Immature natural killer cell (primary cell): Measurements from ENCODE around the gene ZNF653. TPM values are rescaled to one million over a fixed set of nuclear protein-coding genes. Genes with fewer than 3 reads are reported as not detected.

Experiments
- DNase-seq, 3 donors: peaks; one replicate each; pipeline ENCODE4 v3.0.0; 2022; ENCODE audit warnings: mixed read lengths in 1 of 3
- H3K27ac Mint-ChIP-seq, 6 donors: one replicate each; pipeline ENCODE4 v1.8.0; 2020; ENCODE audit warnings: mixed read lengths in 6 of 6, mild to moderate bottlenecking in 5 of 6, inconsistent platforms in 4 of 6, moderate library complexity in 3 of 6
- H3K27me3 Mint-ChIP-seq, 3 donors: one replicate each; pipeline ENCODE4 v1.8.0; 2020 to 2021; ENCODE audit warnings: low read depth in 3 of 3, mild to moderate bottlenecking in 3 of 3, mixed read lengths in 3 of 3, moderate library complexity in 3 of 3, inconsistent platforms in 1 of 3
- H3K36me3 Mint-ChIP-seq, 3 donors: one replicate each; pipeline ENCODE4 v1.8.0; 2020; ENCODE audit warnings: mixed read lengths in 3 of 3, inconsistent platforms in 2 of 3, mild to moderate bottlenecking in 2 of 3
- H3K4me1 Mint-ChIP-seq, 2 donors: one replicate each; pipeline ENCODE4 v1.8.0; 2020; ENCODE audit warnings: inconsistent platforms in 2 of 2, mild to moderate bottlenecking in 2 of 2, mixed read lengths in 2 of 2, moderate library complexity in 1 of 2
- H3K4me3 Mint-ChIP-seq, 5 donors: one replicate each; pipeline ENCODE4 v1.8.0; 2020; ENCODE audit warnings: mild to moderate bottlenecking in 5 of 5, mixed read lengths in 5 of 5, inconsistent platforms in 3 of 5, moderate library complexity in 3 of 5
- H3K9me3 Mint-ChIP-seq, 6 donors: one replicate each; pipeline ENCODE4 v1.8.0; 2020; ENCODE audit warnings: mild to moderate bottlenecking in 6 of 6, mixed read lengths in 6 of 6, inconsistent platforms in 4 of 6, moderate library complexity in 3 of 6
- polyA plus RNA-seq, 3 donors: library from polyadenylated mRNA; unstranded; fragments of 300-500 nt; fragmentation: Illumina TruSeq; gene quantifications; one replicate each; pipeline ENCODE4 v1.2.3, GENCODE V29; 2021

ZNF653 gene
- polyA plus RNA-seq, 3 donors from 2014 or later: 0.78 to 3.3 (median 1.1) TPM

DNA sequence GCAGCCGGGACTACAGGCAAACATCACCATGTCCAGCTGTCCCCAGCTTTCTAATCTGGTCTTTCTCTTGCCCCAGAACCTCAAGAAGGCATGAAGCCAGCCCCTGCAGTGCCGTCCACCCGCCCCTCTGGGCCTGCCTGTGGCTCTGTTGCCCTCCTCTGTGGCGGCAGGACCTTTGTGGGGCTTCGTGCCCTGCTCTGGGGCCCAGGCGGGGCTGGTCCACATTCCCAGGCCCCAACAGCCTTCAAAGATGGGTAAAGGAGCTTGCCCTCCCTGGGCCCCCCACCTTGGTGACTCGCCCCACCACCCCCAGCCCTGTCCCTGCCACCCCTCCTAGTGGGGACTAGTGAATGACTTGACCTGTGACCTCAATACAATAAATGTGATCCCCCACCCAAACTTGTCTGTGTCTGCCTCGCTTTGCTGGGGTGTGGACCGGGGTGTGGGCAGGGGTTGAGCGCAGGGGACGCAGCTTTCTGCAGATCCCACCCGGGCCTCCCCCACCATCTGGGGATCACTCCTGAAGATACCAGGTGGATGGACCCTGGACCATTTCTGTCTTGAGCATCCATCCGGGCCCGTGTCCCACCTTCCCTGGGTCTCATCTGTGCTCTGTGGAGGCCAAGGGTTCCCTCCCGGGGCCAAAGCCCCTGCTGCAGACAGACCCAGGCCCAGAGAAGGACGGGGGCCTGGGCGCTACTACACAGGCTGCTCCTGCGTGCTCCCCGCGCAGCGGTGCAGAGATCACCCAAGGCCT is 54.9 kb downstream of the ZNF653 start:
- Mint-ChIP-seq H3K4me1 (no peaks in the 10 kb centered on the region), H3K36me3 (no peaks in the 10 kb centered on the region), H3K9me3 (no peaks in the 10 kb centered on the region), H3K4me3 (no peak overlapping the region), H3K27ac (no peak overlapping the region), H3K27me3 (peaks cover 0 to 4% (median 1%) of the 10 kb centered on the region in 3 donors)
- DNase-seq: no peak

DNA sequence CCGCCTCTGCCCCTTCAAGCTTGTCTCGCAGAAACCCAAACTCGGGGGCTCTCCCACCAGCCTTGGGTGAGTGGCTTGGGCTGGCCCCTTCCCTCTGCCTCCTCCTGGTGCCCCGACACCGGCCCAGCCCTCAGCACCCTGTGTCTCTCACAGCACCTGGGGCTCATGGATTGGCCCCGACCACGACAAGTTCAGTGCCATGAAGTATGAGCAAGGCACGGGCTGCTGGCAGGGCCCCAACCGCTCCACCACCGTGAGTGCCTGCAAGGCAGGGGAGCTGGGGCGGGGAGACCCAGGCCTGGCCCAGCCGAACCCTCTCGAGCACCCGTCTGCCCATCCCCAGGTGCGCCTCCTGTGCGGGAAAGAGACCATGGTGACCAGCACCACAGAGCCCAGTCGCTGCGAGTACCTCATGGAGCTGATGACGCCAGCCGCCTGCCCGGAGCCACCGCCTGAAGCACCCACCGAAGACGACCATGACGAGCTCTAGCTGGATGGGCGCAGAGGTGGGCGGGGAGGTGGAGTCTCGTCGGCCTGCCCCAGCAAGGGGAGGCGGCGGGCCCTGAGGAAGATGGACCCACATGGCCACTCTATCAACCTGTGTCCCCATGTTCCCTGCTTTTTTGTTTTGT is 56.6 kb downstream of the ZNF653 start:
- no peaks in the 10 kb centered on the region for H3K4me1 Mint-ChIP-seq
- no peak overlapping the region for H3K27ac Mint-ChIP-seq
- no peak for DNase-seq
- no peak overlapping the region for H3K4me3 Mint-ChIP-seq
- no peaks in the 10 kb centered on the region for H3K9me3 Mint-ChIP-seq
- H3K27me3 Mint-ChIP-seq: peaks cover 0 to 2% (median 0%) of the 10 kb centered on the region in 3 donors
- peaks cover 0 to 3% (median 0%) of the 10 kb centered on the region in 3 donors for H3K36me3 Mint-ChIP-seq

DNA sequence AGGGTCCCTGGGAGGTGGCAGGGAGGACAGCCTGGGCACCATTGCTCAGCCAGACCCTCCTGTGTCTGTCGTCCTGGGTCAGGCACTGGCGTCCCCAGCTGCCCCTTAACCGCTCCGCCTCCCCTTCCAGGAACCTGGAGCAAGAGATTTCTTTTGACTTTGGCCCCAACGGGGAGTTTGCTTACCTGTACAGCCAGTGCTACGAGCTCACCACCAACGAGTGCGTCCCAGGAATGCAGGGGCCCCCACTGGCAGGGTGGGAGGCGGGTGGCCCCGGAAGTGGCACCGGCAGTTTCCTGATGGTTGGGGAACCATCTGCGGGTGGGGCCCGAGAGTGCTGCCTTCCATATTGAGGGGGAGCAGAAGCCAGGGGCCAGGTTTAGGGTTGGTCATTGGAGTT is 57.2 kb downstream of the ZNF653 start:
- H3K9me3 Mint-ChIP-seq: no peaks in the 10 kb centered on the region

DNA sequence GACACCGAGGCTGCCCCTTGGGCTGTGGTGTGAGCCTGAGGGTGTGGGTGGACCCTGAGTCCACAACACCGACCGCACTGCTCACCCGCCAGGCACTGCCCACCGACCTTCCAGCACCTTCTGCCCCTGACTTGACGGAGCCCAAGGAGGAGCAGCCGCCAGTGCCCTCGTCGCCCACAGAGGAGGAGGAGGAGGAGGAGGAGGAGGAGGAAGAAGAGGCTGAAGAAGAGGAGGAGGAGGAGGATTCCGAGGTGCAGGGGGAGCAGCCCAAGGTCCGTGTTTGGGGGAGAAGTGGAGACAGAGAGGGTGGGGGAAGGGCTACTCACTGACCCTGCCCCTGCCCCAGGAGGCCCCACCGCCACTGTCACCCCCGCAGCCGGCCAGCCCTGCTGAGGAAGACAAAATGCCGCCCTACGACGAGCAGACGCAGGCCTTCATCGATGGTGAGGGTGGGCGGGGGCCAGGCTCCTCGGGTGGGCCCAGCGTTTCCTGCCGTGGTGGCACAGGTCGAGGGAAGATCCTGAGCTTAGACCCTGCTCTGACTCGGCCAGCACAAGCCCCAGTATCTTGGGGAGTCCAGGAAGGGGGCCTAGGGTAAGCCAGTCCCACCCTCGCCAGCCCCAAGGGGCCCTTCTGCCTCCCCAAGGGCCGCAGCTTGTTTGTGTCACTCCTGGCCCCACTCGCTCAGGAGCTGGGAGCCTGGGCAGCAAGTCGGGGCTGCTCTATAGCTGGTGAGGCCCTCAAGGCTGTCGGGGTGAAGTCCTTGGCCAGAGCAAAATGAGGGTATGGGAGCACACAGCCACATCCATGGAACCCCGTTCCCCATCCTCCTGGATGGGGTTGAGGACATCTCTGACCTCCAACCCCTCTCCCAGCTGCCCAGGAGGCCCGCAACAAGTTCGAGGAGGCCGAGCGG is 58.0 kb downstream of the ZNF653 start:
- H3K27me3 Mint-ChIP-seq: peaks cover 0 to 2% (median 0%) of the 10 kb centered on the region in 3 donors
- DNase-seq: no peak
- H3K9me3 Mint-ChIP-seq: no peaks in the 10 kb centered on the region
- no peak overlapping the region for H3K27ac Mint-ChIP-seq
- no peaks in the 10 kb centered on the region for H3K4me1 Mint-ChIP-seq
- H3K36me3 Mint-ChIP-seq: peaks cover 0 to 3% (median 0%) of the 10 kb centered on the region in 3 donors
- no peak overlapping the region for H3K4me3 Mint-ChIP-seq

More for the DNA sequence above, 57.2 kb downstream of the ZNF653 start:
- H3K27me3 Mint-ChIP-seq: peaks cover 0 to 2% (median 0%) of the 10 kb centered on the region in 3 donors
- H3K36me3 Mint-ChIP-seq: peaks cover 0 to 3% (median 0%) of the 10 kb centered on the region in 3 donors
- DNase-seq: no peak
- no peaks in the 10 kb centered on the region for H3K4me1 Mint-ChIP-seq
- H3K4me3 Mint-ChIP-seq: no peak overlapping the region
- no peak overlapping the region for H3K27ac Mint-ChIP-seq

DNA sequence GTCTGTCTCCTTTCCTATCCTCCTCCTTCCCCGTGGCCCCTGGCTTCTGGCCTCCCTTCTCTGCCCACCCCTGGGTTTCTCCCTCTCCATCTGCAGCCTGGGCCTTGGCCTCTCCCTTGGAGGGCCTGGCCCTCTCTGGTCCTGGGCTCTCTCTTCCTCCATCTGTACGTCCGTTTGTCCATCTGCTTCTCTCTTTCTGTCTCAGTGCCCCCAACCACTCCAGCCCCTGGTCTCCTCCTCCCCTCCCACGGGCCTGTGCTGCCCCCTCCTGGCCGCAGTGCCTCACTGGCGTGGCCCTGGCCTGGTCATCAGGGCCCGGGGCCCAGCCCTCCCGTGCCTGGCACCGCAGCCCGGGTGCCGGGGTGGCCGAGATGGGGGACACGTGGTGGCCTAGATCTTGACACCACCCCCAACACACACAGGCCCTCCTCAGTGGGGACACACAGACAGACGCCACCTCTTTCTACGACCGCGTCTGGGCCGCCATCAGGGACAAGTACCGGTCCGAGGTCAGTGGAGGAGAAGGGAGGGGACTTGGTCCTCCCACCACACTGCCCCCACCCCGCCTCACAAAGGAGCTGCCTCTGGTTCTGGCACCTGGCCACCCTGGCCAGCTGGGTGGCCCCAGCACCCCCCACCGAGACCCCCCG is 58.9 kb downstream of the ZNF653 start:
- H3K27ac Mint-ChIP-seq: no peak overlapping the region
- H3K4me1 Mint-ChIP-seq: peaks cover 0 to 6% of the 10 kb centered on the region in 2 donors
- H3K36me3 Mint-ChIP-seq: peaks cover 0 to 9% (median 0%) of the 10 kb centered on the region in 3 donors
- H3K4me3 Mint-ChIP-seq: no peak overlapping the region
- DNase-seq: peak; percentile 33 to 43 (median 38)
- no peaks in the 10 kb centered on the region for H3K9me3 Mint-ChIP-seq
- H3K27me3 Mint-ChIP-seq: no peaks in the 10 kb centered on the region

- Mint-ChIP-seq H3K4me1 (peaks cover 0 to 8% of the 10 kb centered on the region in 2 donors), H3K27ac (no peak overlapping the region), H3K27me3 (no peaks in the 10 kb centered on the region), H3K36me3 (peaks cover 0 to 10% (median 0%) of the 10 kb centered on the region in 3 donors), H3K4me3 (no peak overlapping the region), H3K9me3 (no peaks in the 10 kb centered on the region)
- no peak for DNase-seq
Measured at GRCh38 chr19:11446271-11446651, 59.4 kb downstream of the ZNF653 start.

DNA sequence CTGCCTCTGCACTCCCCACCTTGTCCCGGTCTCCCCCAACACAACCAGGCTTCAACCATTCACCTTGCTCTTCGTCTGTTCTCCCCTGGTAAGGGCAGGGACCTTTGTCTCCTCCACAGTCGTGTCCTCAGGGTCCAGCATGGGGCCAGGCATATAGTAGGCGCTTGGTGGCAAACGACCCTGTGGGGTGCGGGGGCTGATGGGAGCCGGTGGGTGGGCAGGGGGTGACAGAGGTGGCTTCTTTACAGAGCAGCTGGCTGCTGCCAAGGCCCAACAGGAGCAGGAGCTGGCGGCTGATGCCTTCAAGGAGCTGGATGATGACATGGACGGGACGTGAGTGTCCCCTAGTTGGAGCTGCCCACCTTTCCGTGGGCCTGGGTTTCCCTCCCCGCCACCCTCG is 60.5 kb downstream of the ZNF653 start:
- H3K4me1 Mint-ChIP-seq: peaks cover 5 to 15% of the 10 kb centered on the region in 2 donors
- DNase-seq: no peak
- no peaks in the 10 kb centered on the region for H3K27me3 Mint-ChIP-seq
- H3K4me3 Mint-ChIP-seq: no peak overlapping the region
- no peak overlapping the region for H3K27ac Mint-ChIP-seq
- H3K9me3 Mint-ChIP-seq: no peaks in the 10 kb centered on the region
- H3K36me3 Mint-ChIP-seq: peaks cover 0 to 17% (median 6%) of the 10 kb centered on the region in 3 donors

DNA sequence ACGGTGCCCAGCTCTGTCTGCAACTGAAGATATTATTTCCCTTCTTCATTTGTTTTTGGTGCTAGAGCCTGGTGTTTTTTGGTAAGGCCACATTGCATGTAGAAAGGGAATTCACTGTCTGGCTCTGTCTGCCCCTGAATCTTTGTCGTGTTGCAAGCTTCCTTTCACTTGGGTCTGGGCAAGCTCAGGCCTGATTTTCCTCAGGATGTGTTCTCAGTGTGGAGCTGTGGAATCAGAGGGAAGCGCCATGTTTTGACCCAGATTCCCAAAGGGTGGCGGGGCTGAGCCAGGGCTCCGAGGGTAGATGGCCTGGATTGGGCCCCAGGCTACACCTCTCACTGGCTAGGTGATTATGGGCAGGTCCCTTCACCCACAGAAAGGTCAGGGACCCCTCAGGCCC is 61.6 kb downstream of the ZNF653 start:
- peaks cover 5 to 15% of the 10 kb centered on the region in 2 donors for H3K4me1 Mint-ChIP-seq
- no peaks in the 10 kb centered on the region for H3K9me3 Mint-ChIP-seq
- DNase-seq: no peak
- H3K4me3 Mint-ChIP-seq: no peak overlapping the region
- peaks cover 0 to 17% (median 6%) of the 10 kb centered on the region in 3 donors for H3K36me3 Mint-ChIP-seq
- H3K27ac Mint-ChIP-seq: no peak overlapping the region
- H3K27me3 Mint-ChIP-seq: no peaks in the 10 kb centered on the region

DNA sequence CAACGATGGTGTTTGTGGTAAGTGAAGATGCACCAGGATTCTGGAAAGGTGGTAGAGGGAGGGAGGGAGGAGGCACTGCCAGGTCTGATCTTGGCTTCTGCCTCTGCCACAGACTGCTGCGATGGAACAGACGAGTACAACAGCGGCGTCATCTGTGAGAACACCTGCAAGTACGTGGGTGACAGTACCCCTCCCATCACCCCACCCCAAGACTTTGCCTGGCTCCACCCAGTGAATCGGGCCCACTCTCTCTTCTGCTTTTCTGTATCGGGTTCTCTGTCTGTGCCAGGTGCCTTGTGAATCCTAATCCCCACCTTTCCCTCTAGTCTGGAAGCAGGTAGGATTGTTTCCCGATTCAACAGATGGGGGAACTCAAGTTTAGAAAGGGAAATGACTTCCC is 67.7 kb downstream of the ZNF653 start:
- H3K36me3 Mint-ChIP-seq: peaks cover 3 to 25% (median 15%) of the 10 kb centered on the region in 3 donors
- peaks cover 5 to 8% (median 6%) of the 10 kb centered on the region in 3 donors for H3K27me3 Mint-ChIP-seq
- H3K4me1 Mint-ChIP-seq: peaks cover 29 to 47% of the 10 kb centered on the region in 2 donors
- peak overlapping the region in 2 of 6 donors; percentile 34 to 76 for H3K27ac Mint-ChIP-seq
- no peak for DNase-seq
- no peaks in the 10 kb centered on the region for H3K9me3 Mint-ChIP-seq
- peak overlapping the region in 4 of 5 donors; percentile 40 to 100 (median 56) for H3K4me3 Mint-ChIP-seq

GRCh38 chr19:11435833-11436313 is 69.8 kb downstream of the ZNF653 start:
- Mint-ChIP-seq H3K36me3 (peaks cover 3 to 15% (median 12%) of the 10 kb centered on the region in 3 donors), H3K4me3 (peak overlapping the region; percentile 99 to 100 (median 100)), H3K27ac (peak overlapping the region; percentile 92 to 99 (median 98)), H3K27me3 (peaks cover 5 to 8% (median 6%) of the 10 kb centered on the region in 3 donors), H3K4me1 (peaks cover 26 to 36% of the 10 kb centered on the region in 2 donors), H3K9me3 (no peaks in the 10 kb centered on the region)
- peak in 1 of 3 donors; percentile 13 for DNase-seq

- peaks cover 3 to 11% (median 9%) of the 10 kb centered on the region in 3 donors for H3K36me3 Mint-ChIP-seq
- peaks cover 5 to 8% (median 6%) of the 10 kb centered on the region in 3 donors for H3K27me3 Mint-ChIP-seq
- DNase-seq: peak; percentile 98 to 99 (median 99)
- peak within 1 kb of the TSS; percentile 99 to 100 (median 100) for H3K4me3 Mint-ChIP-seq
- peaks cover 24 to 32% of the 10 kb centered on the region in 2 donors for H3K4me1 Mint-ChIP-seq
- H3K9me3 Mint-ChIP-seq: no peaks in the 10 kb centered on the region
- peak within 1 kb of the TSS; percentile 92 to 99 (median 98) for H3K27ac Mint-ChIP-seq
Measured at GRCh38 chr19:11435057-11435832, 70.4 kb downstream of the ZNF653 start, which contains the start of the genes ODAD3 and PRKCSH. Gene ODAD3, minus strand, starts transcription at chr19:11435121. Its CDS starts 105 bp downstream, at chr19:11435016. Gene PRKCSH, plus strand, starts transcription at chr19:11435635. Its CDS starts 483 bp downstream, at chr19:11436118.

DNA sequence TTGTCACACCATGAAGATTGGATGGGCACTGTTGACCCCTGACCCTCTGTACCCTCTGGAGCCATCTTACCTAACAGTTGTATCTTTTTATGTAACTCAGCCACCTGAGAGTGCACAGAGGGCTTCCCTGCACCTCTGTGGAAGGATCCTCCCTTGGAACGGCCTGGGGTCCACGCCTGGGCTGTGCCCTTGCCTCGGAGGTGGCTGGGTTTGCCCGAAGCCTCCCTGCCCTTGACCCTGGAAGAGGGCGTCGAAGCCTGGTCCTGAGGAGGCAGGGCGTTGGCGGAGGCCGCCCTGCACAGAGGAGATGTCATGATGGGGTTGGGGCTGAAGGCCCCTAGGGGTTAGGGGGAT is 71.0 kb downstream of the ZNF653 start:
- Mint-ChIP-seq H3K36me3 (peaks cover 3 to 11% (median 9%) of the 10 kb centered on the region in 3 donors), H3K27ac (peak overlapping the region; percentile 92 to 99 (median 98)), H3K27me3 (peaks cover 5 to 8% (median 6%) of the 10 kb centered on the region in 3 donors), H3K4me1 (peaks cover 24 to 32% of the 10 kb centered on the region in 2 donors), H3K9me3 (no peaks in the 10 kb centered on the region), H3K4me3 (peak overlapping the region; percentile 99 to 100 (median 100))
- no peak for DNase-seq
